ENCODE results near the gene WTAP.

DNA sequence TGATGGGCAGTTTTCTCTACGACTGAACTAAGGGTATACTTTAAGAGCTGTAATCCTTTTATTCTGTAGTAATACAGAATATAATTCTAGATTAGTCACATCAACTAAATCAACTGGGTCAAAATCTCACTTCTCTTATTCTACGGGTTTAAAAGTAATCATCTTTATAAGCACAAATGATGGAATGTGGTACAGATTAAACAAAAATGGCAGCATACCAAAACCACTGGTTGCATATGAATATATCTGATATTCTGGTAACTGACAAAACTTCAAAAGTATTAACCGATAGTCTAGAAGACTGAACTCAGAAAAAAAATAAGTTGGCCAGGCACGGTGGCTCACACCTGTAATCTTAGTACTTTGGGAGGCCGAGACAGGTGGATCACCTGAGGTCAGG is 41.3 kb upstream of the WTAP start:
- no peak for TF ChIP-seq SIN3A (conservative IDR thresholded peaks at IDR 0.05 in 1 of 2, IDR thresholded peaks at IDR 0.05 in 1 of 2; ENCODE audit: low read depth in 1 of 2, low read length in 2 of 2)
- TF ChIP-seq ATF2 (IDR thresholded peaks at IDR 0.05; ENCODE audit: low read length): no peak
- no peak for TF ChIP-seq ZNF274 (IDR thresholded peaks at IDR 0.05; ENCODE audit: borderline replicate concordance, extremely low read depth, low read length)
- no peak for TF ChIP-seq SP1 (IDR thresholded peaks at IDR 0.05; ENCODE audit: low read depth, low read length)
- no peak for TF ChIP-seq PHF8 (conservative IDR thresholded peaks at IDR 0.05; ENCODE audit: low read depth, low read length)
- TF ChIP-seq POU5F1 (IDR thresholded peaks at IDR 0.05; ENCODE audit: low read depth, low read length): no peak
- TF ChIP-seq EZH2 (IDR thresholded peaks at IDR 0.05; ENCODE audit: low read depth, low read length, severe bottlenecking): no peak
- TF ChIP-seq GABPA (IDR thresholded peaks at IDR 0.05; ENCODE audit: borderline replicate concordance, insufficient read depth, low read length): no peak
